H1 (cell line): ENCODE results near the gene CHD3.
A peak's percentile ranks its signal among the peaks of the same experiment; 100 is the strongest.

ENCODE experiments used
- ASH2L ChIP-seq: fragments of 200-600, 300-600 bp; sonication (generic); IDR thresholded peaks from one replicate; pipeline ENCODE4 v1.7.1; 2017; ENCODE audit warnings: low read length
- CTCF ChIP-seq, 3 experiments: IDR thresholded peaks; 1 replicate in 2 of 3; 2 replicates in 1 of 3; pipeline versions ENCODE4 v1.5.1 to v1.6.1; 2011; ENCODE audit warnings: low read length in 3 of 3, mild to moderate bottlenecking in 3 of 3, inconsistent platforms in 2 of 3, low read depth in 1 of 3, moderate library complexity in 1 of 3; ENCODE audit not compliant: insufficient read depth in 1 of 3; ENCODE audit errors: control extremely low read depth in 1 of 3
- EZH2 ChIP-seq: fragments of 200-600 bp; sonication (generic); IDR thresholded peaks from 2 replicates; pipeline ENCODE4 v1.7.1; 2012; ENCODE audit warnings: low read depth, mild to moderate bottlenecking, moderate library complexity, low read length, inconsistent platforms; ENCODE audit not compliant: severe bottlenecking
- MAX ChIP-seq: IDR thresholded peaks from 2 replicates; pipeline ENCODE4 v1.6.1; 2012; ENCODE audit warnings: inconsistent platforms
- NRF1 ChIP-seq: IDR thresholded peaks from 2 replicates; pipeline ENCODE4 v1.6.1; 2011; ENCODE audit warnings: mild to moderate bottlenecking, low read depth, low read length, improper control_type of control experiment
- SIN3A ChIP-seq, 2 experiments: IDR thresholded peaks in 1 of 2; conservative IDR thresholded peaks in 1 of 2; 2 replicates each; pipeline ENCODE4 v1.6.1; 2011 to 2012; ENCODE audit warnings: low read length in 2 of 2, improper control_type of control experiment in 1 of 2, low read depth in 1 of 2, mild to moderate bottlenecking in 1 of 2

- TF ChIP-seq CTCF (IDR thresholded peaks at IDR 0.05; ENCODE audit: control extremely low read depth in 1 of 3, insufficient read depth in 1 of 3, low read depth in 1 of 3, low read length in 3 of 3) = peak in 2 of 3 experiments; percentile 2 to 23; a peak in 2 of 4 replicates
- no peak; a peak in 2 of 4 replicates for TF ChIP-seq SIN3A (conservative IDR thresholded peaks at IDR 0.05 in 1 of 2, IDR thresholded peaks at IDR 0.05 in 1 of 2; ENCODE audit: low read depth in 1 of 2, low read length in 2 of 2)
- TF ChIP-seq MAX = peak; percentile 12; the same call in 1 of the 2 replicates
- TF ChIP-seq EZH2 = peak; percentile 33
- no peak for TF ChIP-seq NRF1
- TF ChIP-seq ASH2L = no peak
These were observed 2.2 kb upstream of the CHD3 start for GRCh38 chr17:7886227-7887037.
